Astrocyte (in vitro differentiated cells and primary cell): ENCODE results near the gene NT5E.

Experiments
- EZH2 ChIP-seq: IDR thresholded peaks from 2 replicates; pipeline ENCODE4 v1.6.1; 2012; ENCODE audit warnings: mild to moderate bottlenecking, low read length, inconsistent platforms; ENCODE audit not compliant: insufficient read depth
- TF ChIP-seq, protein P1 (sequence below): IDR thresholded peaks from 2 replicates; pipeline ENCODE4 v1.5.1; 2011; ENCODE audit warnings: low read depth, mild to moderate bottlenecking, inconsistent platforms, low read length, moderate library complexity; ENCODE audit not compliant: insufficient read depth

DNA sequence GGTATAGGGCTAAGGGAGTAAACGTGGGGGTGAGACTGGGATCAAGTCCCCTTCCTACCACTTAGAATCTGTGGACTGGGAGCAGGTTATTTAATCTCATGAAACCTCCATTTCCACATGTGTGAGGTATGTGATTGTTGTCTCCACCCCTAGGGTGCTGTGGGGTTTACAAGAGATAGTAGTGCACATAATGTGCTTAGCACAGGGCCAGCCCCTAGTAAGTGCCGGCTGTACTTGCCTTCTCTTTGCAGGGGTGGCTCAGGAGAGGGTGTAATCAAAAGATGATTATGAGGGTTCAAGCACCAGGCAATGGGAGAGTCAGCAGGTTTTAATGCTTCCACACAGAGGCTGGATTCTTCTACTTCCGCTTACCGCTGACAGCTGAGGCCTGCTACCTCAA, 6.9 kb downstream of the NT5E start:
- TF ChIP-seq, protein P1, sequence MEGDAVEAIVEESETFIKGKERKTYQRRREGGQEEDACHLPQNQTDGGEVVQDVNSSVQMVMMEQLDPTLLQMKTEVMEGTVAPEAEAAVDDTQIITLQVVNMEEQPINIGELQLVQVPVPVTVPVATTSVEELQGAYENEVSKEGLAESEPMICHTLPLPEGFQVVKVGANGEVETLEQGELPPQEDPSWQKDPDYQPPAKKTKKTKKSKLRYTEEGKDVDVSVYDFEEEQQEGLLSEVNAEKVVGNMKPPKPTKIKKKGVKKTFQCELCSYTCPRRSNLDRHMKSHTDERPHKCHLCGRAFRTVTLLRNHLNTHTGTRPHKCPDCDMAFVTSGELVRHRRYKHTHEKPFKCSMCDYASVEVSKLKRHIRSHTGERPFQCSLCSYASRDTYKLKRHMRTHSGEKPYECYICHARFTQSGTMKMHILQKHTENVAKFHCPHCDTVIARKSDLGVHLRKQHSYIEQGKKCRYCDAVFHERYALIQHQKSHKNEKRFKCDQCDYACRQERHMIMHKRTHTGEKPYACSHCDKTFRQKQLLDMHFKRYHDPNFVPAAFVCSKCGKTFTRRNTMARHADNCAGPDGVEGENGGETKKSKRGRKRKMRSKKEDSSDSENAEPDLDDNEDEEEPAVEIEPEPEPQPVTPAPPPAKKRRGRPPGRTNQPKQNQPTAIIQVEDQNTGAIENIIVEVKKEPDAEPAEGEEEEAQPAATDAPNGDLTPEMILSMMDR = no peak
- TF ChIP-seq EZH2 = no peak
